ENCODE data around the gene PLPP4.

Gene PLPP4

GRCh38 chr10:120607016-120607709 lies 150.1 kb downstream of the PLPP4 start:
- FAIRE-seq (peak; percentile 17), DNase-seq (ENCODE audit: low spot score) (peak; percentile 59)

DNA sequence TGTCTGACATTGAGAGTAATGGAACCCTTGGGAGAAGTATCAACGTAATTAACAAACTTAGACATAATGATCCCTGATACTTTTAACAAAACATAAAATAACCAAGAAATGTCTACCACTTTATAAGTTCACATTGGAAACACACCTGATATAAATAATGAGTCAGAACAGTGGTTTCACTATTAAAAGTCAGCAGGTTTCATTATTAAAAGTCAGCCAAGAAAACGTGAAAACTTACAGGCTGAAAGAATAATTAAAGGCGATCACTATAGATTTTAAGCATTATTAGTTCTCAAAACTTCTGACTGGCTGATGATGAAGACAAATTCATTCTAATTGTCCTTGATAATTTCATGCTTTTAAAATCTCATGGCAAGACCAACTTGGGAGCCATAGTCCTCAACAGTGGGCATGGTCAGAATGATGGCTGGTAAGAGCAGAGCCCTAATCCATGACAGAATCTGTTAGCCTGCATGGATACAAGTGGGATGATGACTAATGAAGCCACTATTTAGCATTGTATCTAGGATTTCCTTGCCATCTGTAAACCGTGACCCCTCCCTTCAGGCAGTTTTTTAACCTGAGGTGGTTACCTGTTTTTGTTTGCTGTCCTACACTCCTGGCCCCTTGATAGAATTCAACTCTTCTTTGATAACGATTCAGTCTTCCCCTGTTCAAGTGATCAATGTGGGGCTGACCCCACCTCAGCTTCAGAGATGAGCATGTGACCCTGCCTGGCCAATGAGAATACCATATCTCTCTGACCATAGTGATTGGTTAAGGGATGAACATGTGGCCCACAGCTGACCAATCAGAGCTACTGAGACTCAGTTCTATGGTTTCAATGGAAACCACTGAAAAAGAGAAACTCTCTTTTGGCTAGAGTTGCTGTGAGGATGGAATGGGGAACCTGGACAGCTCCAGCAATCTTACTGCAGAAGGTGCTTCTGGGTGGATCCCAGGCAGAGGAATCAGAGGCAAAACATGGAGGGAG lies 151.0 kb downstream of the PLPP4 start:
- DNase-seq (ENCODE audit: low spot score) (peak; percentile 30), FAIRE-seq (no peak)

- DNase-seq (ENCODE audit: low spot score) (no peak), FAIRE-seq (no peak)
Observed at GRCh38 chr10:120609006-120609405, 152.0 kb downstream of the PLPP4 start.

- DNase-seq (ENCODE audit: low spot score) (no peak), FAIRE-seq (no peak)
Observed at GRCh38 chr10:120610791-120611190, 153.8 kb downstream of the PLPP4 start.

DNA sequence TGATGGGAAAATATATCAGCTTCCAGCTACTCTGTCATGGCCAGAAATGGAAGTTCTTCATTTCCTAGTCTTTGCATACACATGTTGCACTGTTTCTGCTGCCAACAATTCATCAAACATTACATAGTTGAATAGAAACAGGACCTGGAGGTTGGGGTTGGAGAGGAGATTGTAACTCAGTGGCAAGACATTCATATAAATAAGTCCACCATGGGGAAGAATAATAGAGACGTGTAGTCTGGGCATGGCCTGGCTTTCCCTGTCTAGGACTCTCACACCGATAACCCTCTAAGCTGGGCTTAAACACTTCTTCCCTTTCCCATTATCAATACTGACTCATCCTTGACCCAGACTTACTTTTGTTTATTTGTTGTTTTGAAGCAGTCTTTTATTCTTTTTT lies 155.7 kb downstream of the PLPP4 start:
- no peak for DNase-seq (ENCODE audit: low spot score)
- no peak for FAIRE-seq

GRCh38 chr10:120613180-120613579 lies 156.2 kb downstream of the PLPP4 start:
- no peak for FAIRE-seq

GRCh38 chr10:120614680-120615079 lies 157.7 kb downstream of the PLPP4 start:
- no peak for FAIRE-seq

More at GRCh38 chr10:120613180-120613579, 156.2 kb downstream of the PLPP4 start:
- DNase-seq (ENCODE audit: low spot score), result no peak

DNA sequence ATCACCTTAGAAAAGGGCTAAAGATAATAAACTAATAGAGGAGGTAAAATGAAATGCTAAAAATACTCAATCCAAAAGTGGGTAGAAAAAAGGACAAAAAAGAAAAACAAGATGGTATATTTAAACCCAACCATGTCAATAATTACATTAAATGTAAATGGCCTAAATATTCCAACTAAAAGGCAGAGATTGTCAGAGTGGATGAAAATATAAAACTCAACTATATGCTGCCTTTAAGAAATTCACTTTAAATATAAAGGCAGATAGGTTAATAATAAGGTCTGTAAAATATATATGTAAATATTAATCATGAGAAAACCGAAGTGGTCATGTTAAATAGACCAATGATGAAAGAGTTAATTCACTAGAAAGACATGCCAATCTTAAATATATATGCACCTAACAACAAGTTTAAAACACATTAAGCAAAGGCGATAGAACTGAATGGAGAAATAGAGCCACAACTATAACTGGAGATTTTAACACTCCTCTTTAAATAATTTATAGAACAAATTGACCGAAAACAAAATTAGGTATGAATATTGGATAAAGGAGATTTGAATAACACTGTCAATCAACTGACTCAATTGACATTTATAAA lies 159.4 kb downstream of the PLPP4 start:
- DNase-seq (ENCODE audit: low spot score) (no peak), FAIRE-seq (no peak)

More at GRCh38 chr10:120614680-120615079, 157.7 kb downstream of the PLPP4 start:
- DNase-seq (ENCODE audit: low spot score), result no peak

- no peak for DNase-seq (ENCODE audit: low spot score)
- no peak for FAIRE-seq
Observed at GRCh38 chr10:120628197-120628596, 171.2 kb downstream of the PLPP4 start.

DNA sequence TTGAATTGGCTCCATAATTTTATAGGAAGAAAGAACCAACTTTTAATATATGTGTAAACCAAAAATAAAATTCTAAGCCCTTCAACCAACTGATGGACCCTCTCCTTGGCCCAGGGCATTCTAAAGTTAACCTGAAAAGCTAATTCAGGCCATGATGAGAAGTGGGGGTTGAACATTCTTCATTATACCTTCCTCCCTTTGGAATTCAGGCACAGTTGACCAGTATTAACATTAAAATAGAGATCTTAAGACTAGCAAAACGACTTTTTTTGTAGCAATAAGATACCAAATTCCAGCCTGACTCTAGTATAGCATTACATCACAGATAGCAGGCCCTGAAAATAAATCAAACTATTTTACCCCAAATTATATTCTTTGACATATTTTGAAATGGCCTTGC lies 173.2 kb downstream of the PLPP4 start:
- FAIRE-seq (no peak), DNase-seq (ENCODE audit: low spot score) (no peak)

- DNase-seq (ENCODE audit: low spot score) (no peak), FAIRE-seq (no peak)
Observed at GRCh38 chr10:120632047-120632446, 175.0 kb downstream of the PLPP4 start.

DNA sequence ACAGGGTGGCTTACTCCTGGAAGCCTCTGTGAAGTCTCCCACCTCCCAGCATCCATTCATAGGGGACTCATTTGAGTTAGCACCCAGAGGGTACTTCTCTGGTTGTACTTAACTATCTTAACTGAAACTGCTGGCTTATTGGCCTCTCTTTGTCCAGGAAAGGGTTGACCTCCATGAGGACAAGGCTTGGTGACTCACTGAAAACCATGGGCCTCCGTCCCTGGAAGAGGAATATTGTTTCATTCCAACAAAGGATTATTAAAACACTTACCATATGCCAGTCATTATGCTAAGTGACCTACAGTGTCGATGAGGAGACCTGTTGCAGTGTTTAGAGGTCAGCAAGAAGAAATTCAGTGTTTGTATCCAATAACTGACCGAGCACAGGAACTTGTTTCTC lies 175.9 kb downstream of the PLPP4 start:
- DNase-seq (ENCODE audit: low spot score) (no peak), FAIRE-seq (no peak)

- FAIRE-seq (no peak), DNase-seq (ENCODE audit: low spot score) (no peak)
Observed at GRCh38 chr10:120634659-120635058, 177.6 kb downstream of the PLPP4 start.
